Pons (tissue), 1 donor: ENCODE data around the gene SIX5.
"Not testable (repeated sequence)": the region's sequence is repeated elsewhere in the genome, so short reads cannot be mapped to it uniquely, and the experiment has no call there.

Experiments
- DNase-seq: peaks from one replicate; pipeline ENCODE4 v3.0.0-alpha.2; 2016; ENCODE audit warnings: low spot score

Gene SIX5

GRCh38 chr19:45754323-45754722 lies 14.7 kb downstream of the SIX5 start:
- DNase-seq, result no peak

- DNase-seq, result no peak
Measured at GRCh38 chr19:45753548-45753947, 15.5 kb downstream of the SIX5 start.

GRCh38 chr19:45752639-45753038 lies 16.4 kb downstream of the SIX5 start:
- DNase-seq, result no peak

GRCh38 chr19:45751483-45751882 lies 17.6 kb downstream of the SIX5 start:
- not testable (repeated sequence) for DNase-seq

- DNase-seq, result no peak
Measured at GRCh38 chr19:45747513-45747912, 21.5 kb downstream of the SIX5 start.

- no peak for DNase-seq
Measured at GRCh38 chr19:45746866-45747265, 22.2 kb downstream of the SIX5 start.

- no peak for DNase-seq
Measured at GRCh38 chr19:45745606-45746005, 23.4 kb downstream of the SIX5 start.

- no peak for DNase-seq
Measured at GRCh38 chr19:45742969-45743368, 26.1 kb downstream of the SIX5 start.

GRCh38 chr19:45739498-45740439 lies 29.3 kb downstream of the SIX5 start:
- DNase-seq, result no peak

GRCh38 chr19:45733160-45733810 lies 35.8 kb downstream of the SIX5 start, which contains the start of gene MEIOSIN:
TSS of gene MEIOSIN (plus strand) at chr19:45733439. CDS start at chr19:45735377, 1,938 bp downstream.
- no peak for DNase-seq

- peak; percentile 98 for DNase-seq
Measured at GRCh38 chr19:45730368-45731288, 38.4 kb downstream of the SIX5 start, which contains the start of gene FBXO46. TSS of gene FBXO46 (minus strand) at chr19:45730896. CDS start at chr19:45713495, 17,401 bp downstream.

- no peak for DNase-seq
Measured at GRCh38 chr19:45729800-45730290, 39.2 kb downstream of the SIX5 start.

- not testable (repeated sequence) for DNase-seq
Measured at GRCh38 chr19:45728683-45729082, 40.4 kb downstream of the SIX5 start.

- not testable (repeated sequence) for DNase-seq
Measured at GRCh38 chr19:45720065-45720464, 49.0 kb downstream of the SIX5 start.

GRCh38 chr19:45717983-45718650 lies 50.9 kb downstream of the SIX5 start:
- no peak for DNase-seq

- DNase-seq, result peak; percentile 100
Measured at GRCh38 chr19:45717131-45717982, 51.7 kb downstream of the SIX5 start.

GRCh38 chr19:45716359-45717130 lies 52.5 kb downstream of the SIX5 start:
- DNase-seq, result peak; percentile 56

GRCh38 chr19:45715139-45715538 lies 53.9 kb downstream of the SIX5 start:
- no peak for DNase-seq
